ENCODE measurements around the gene POLN. TPM values are rescaled to one million over a fixed set of nuclear protein-coding genes. Genes with fewer than 3 reads are reported as not detected.

Gene POLN
- 1 to 10 TPM; 2.3 to 6.7 (median 3.3) TPM for polyA plus RNA-seq (ENCODE audit: insufficient read length in 4 of 4)

GRCh38 chr4:2241410-2242353 is at the start of gene POLN, which contains the start of gene HAUS3:
POLN (minus strand) TSS chr4:2242121; CDS start chr4:2229231, 12,890 bp downstream.
HAUS3 (minus strand) TSS chr4:2242121; CDS start chr4:2240946, 1,175 bp downstream.
- DNase-seq (ENCODE audit: low read depth in 4 of 4, low spot score in 3 of 4): peak; percentile 92 to 97 (median 94)

GRCh38 chr4:2290974-2291704 is 49.2 kb upstream of the POLN start:
- DNase-seq (ENCODE audit: low read depth in 4 of 4, low spot score in 3 of 4): no peak

GRCh38 chr4:2290488-2290887 is 48.6 kb upstream of the POLN start:
- no peak for DNase-seq (ENCODE audit: low read depth in 4 of 4, low spot score in 3 of 4)

GRCh38 chr4:2289955-2290333 is 48.0 kb upstream of the POLN start:
- DNase-seq (ENCODE audit: low read depth in 4 of 4, low spot score in 3 of 4): no peak

- DNase-seq (ENCODE audit: low read depth in 4 of 4, low spot score in 3 of 4): no peak
These were observed 47.5 kb upstream of the POLN start for GRCh38 chr4:2289311-2289954.

GRCh38 chr4:2288051-2288541 is 46.2 kb upstream of the POLN start:
- DNase-seq (ENCODE audit: low read depth in 4 of 4, low spot score in 3 of 4): no peak

- no peak for DNase-seq (ENCODE audit: low read depth in 4 of 4, low spot score in 3 of 4)
These were observed 45.6 kb upstream of the POLN start for GRCh38 chr4:2287594-2287915.

- DNase-seq (ENCODE audit: low read depth in 4 of 4, low spot score in 3 of 4): no peak
These were observed 45.1 kb upstream of the POLN start for GRCh38 chr4:2286904-2287593.

- no peak for DNase-seq (ENCODE audit: low read depth in 4 of 4, low spot score in 3 of 4)
These were observed 43.9 kb upstream of the POLN start for GRCh38 chr4:2285613-2286381.

- DNase-seq (ENCODE audit: low read depth in 4 of 4, low spot score in 3 of 4): no peak
These were observed 43.2 kb upstream of the POLN start for GRCh38 chr4:2284934-2285612.

- DNase-seq (ENCODE audit: low read depth in 4 of 4, low spot score in 3 of 4): no peak
These were observed 42.4 kb upstream of the POLN start for GRCh38 chr4:2284161-2284933.

- no peak for DNase-seq (ENCODE audit: low read depth in 4 of 4, low spot score in 3 of 4)
These were observed 41.3 kb upstream of the POLN start for GRCh38 chr4:2283199-2283711.

- no peak for DNase-seq (ENCODE audit: low read depth in 4 of 4, low spot score in 3 of 4)
These were observed 39.8 kb upstream of the POLN start for GRCh38 chr4:2281575-2282343.

GRCh38 chr4:2280531-2281300 is 38.8 kb upstream of the POLN start:
- DNase-seq (ENCODE audit: low read depth in 4 of 4, low spot score in 3 of 4): no peak

- no peak for DNase-seq (ENCODE audit: low read depth in 4 of 4, low spot score in 3 of 4)
These were observed 36.0 kb upstream of the POLN start for GRCh38 chr4:2277956-2278355.

GRCh38 chr4:2276581-2277325 is 34.8 kb upstream of the POLN start:
- no peak for DNase-seq (ENCODE audit: low read depth in 4 of 4, low spot score in 3 of 4)
